Measurements from ENCODE around the gene SERF2. TPM values are rescaled to one million over a fixed set of nuclear protein-coding genes. Genes with fewer than 3 reads are reported as not detected.
"Not testable (repeated sequence)": the region's sequence is repeated elsewhere in the genome, so short reads cannot be mapped to it uniquely, and the experiment has no call there.

Gene SERF2
- 996 and 1,573 TPM in 2 replicates for total RNA-seq (2014; rRNA removed; shearing (Covaris generic))
- polyA plus RNA-seq (2016; fragmentation: Nextera tagmentation; extraction: Ambion mirVana), result 3,240 and 3,311 TPM in 2 replicates

- peak; percentile 100 for DNase-seq
- Histone ChIP-seq H3K27me3 (replicated peaks; ENCODE audit: insufficient read depth) (no peaks in the 10 kb centered on the region), H4K20me1 (ENCODE audit: insufficient read depth) (peaks cover 5% of the 10 kb centered on the region; the same call in 1 of the 2 replicates), H3F3A (ENCODE audit: insufficient read depth) (peaks cover 40% of the 10 kb centered on the region), H3K9me3 (ENCODE audit: low read depth) (no peaks in the 10 kb centered on the region), H3K4me2 (ENCODE audit: unreplicated experiment) (peak within 1 kb of the TSS; percentile 85), H3K4me3 (peak within 1 kb of the TSS; percentile 94), H3K4me1 (ENCODE audit: insufficient read depth) (peaks cover 37% of the 10 kb centered on the region), H2AFZ (peak within 1 kb of the TSS; percentile 89), H3K9me2 (ENCODE audit: insufficient read depth) (no peaks in the 10 kb centered on the region), H3K79me2 (ENCODE audit: insufficient read depth) (peaks cover 39% of the 10 kb centered on the region), H3K27ac (peak within 1 kb of the TSS; percentile 99), H3K36me3 (ENCODE audit: low read depth) (peaks cover 19% of the 10 kb centered on the region), H3K9ac (peak within 1 kb of the TSS; percentile 100)
- TF ChIP-seq EZH2 (IDR thresholded peaks at IDR 0.05; ENCODE audit: insufficient read depth, poor library complexity, severe bottlenecking) (no peak), EZH2phosphoT487 (IDR thresholded peaks at IDR 0.05; ENCODE audit: insufficient read depth, low read depth) (no peak)
- WGBS, 2 experiments (ENCODE audit: low coverage in 1 of 2, low lambda C conversion rate in 2 of 2, missing lambda C conversion rate in 2 of 2), result 0% methylated on average over 51 to 66 of the region's 66 CpGs
- in situ Hi-C loops (cut with MboI), result no loop called here
Observed at GRCh38 chr15:43791993-43792760, at the start of gene SERF2. Gene SERF2, plus strand, starts transcription at chr15:43792320. Its CDS starts 57 bp downstream, at chr15:43792377.

- DNase-seq, result peak; percentile 95
- H3K9me3 ChIP-seq (ENCODE audit: low read depth); H3K36me3 ChIP-seq (ENCODE audit: low read depth); H4K20me1 ChIP-seq (ENCODE audit: insufficient read depth); in situ Hi-C loops (cut with MboI); H3K27me3 ChIP-seq (replicated peaks; ENCODE audit: insufficient read depth); H3K9me2 ChIP-seq (ENCODE audit: insufficient read depth); H3F3A ChIP-seq (ENCODE audit: insufficient read depth): not testable (repeated sequence)
- Histone ChIP-seq H3K79me2 (ENCODE audit: insufficient read depth) (peaks cover 57% of the 10 kb centered on the region), H3K9ac (peak within 1 kb of the TSS; percentile 98), H2AFZ (peak within 1 kb of the TSS; percentile 75), H3K4me2 (ENCODE audit: unreplicated experiment) (peak within 1 kb of the TSS; percentile 95), H3K4me1 (ENCODE audit: insufficient read depth) (peaks cover 21% of the 10 kb centered on the region), H3K27ac (peak within 1 kb of the TSS; percentile 95), H3K4me3 (peak within 1 kb of the TSS; percentile 92)
- WGBS, 2 experiments (ENCODE audit: low coverage in 1 of 2, low lambda C conversion rate in 2 of 2, missing lambda C conversion rate in 2 of 2), result 1 to 4% methylated on average over 75 to 81 of the region's 84 CpGs
Observed at GRCh38 chr15:43746245-43746902, 45.7 kb upstream of the SERF2 start, which contains the start of gene PDIA3. Gene PDIA3, plus strand, starts transcription at chr15:43746438. Its CDS starts 102 bp downstream, at chr15:43746540.

- DNase-seq, result peak; percentile 66
- in situ Hi-C loops (cut with MboI); H3K36me3 ChIP-seq (ENCODE audit: low read depth); H4K20me1 ChIP-seq (ENCODE audit: insufficient read depth); H3K9me3 ChIP-seq (ENCODE audit: low read depth); H3F3A ChIP-seq (ENCODE audit: insufficient read depth); H3K9me2 ChIP-seq (ENCODE audit: insufficient read depth); H3K27me3 ChIP-seq (replicated peaks; ENCODE audit: insufficient read depth): not testable (repeated sequence)
- Histone ChIP-seq H3K4me3 (peak overlapping the region; percentile 92), H3K4me1 (ENCODE audit: insufficient read depth) (peaks cover 25% of the 10 kb centered on the region), H3K4me2 (ENCODE audit: unreplicated experiment) (peak overlapping the region; percentile 95), H3K27ac (peak overlapping the region; percentile 95), H3K79me2 (ENCODE audit: insufficient read depth) (peaks cover 62% of the 10 kb centered on the region), H2AFZ (peak overlapping the region; percentile 65), H3K9ac (peak overlapping the region; percentile 98)
- WGBS, 2 experiments (ENCODE audit: low coverage in 1 of 2, low lambda C conversion rate in 2 of 2, missing lambda C conversion rate in 2 of 2), result 0 to 2% methylated on average over 12 of the region's 12 CpGs
Observed at GRCh38 chr15:43746903-43747309, 45.2 kb upstream of the SERF2 start.

- Histone ChIP-seq H3K27ac (no peak overlapping the region; the same call in 1 of the 2 replicates), H3K36me3 (ENCODE audit: low read depth) (peaks cover 7% of the 10 kb centered on the region; the same call in 1 of the 2 replicates), H3K4me2 (ENCODE audit: unreplicated experiment) (peak overlapping the region; percentile 95), H3K27me3 (replicated peaks; ENCODE audit: insufficient read depth) (no peaks in the 10 kb centered on the region), H3K9me3 (ENCODE audit: low read depth) (no peaks in the 10 kb centered on the region), H3F3A (ENCODE audit: insufficient read depth) (0 out of 2 replicates have a peak, but pooled peaks cover 6% of the 10 kb centered on the region), H3K4me1 (ENCODE audit: insufficient read depth) (peaks cover 25% of the 10 kb centered on the region), H3K9me2 (ENCODE audit: insufficient read depth) (no peaks in the 10 kb centered on the region), H4K20me1 (ENCODE audit: insufficient read depth) (peaks cover 9% of the 10 kb centered on the region; the same call in 1 of the 2 replicates), H3K4me3 (peak overlapping the region; percentile 92), H3K9ac (peak overlapping the region; percentile 98), H3K79me2 (ENCODE audit: insufficient read depth) (peaks cover 77% of the 10 kb centered on the region), H2AFZ (no peak overlapping the region)
- in situ Hi-C loops (cut with MboI), result no loop called here
- DNase-seq, result peak; percentile 67
- TF ChIP-seq EZH2phosphoT487 (IDR thresholded peaks at IDR 0.05; ENCODE audit: insufficient read depth, low read depth), result no peak
- no peak for TF ChIP-seq EZH2 (IDR thresholded peaks at IDR 0.05; ENCODE audit: insufficient read depth, poor library complexity, severe bottlenecking)
- 45 to 49% methylated on average over 3 of the region's 3 CpGs for WGBS, 2 experiments (ENCODE audit: low coverage in 1 of 2, low lambda C conversion rate in 2 of 2, missing lambda C conversion rate in 2 of 2)
Observed at GRCh38 chr15:43748376-43748775, 43.7 kb upstream of the SERF2 start.

Measured in GM23248 (cell line).